H1 (cell line): Measurements from ENCODE around the gene COX14. TPM values are rescaled to one million over a fixed set of nuclear protein-coding genes. Genes with fewer than 3 reads are reported as not detected.

ENCODE experiments used
- BRCA1 ChIP-seq: IDR thresholded peaks from 2 replicates; pipeline ENCODE4 v1.6.1; 2012; ENCODE audit warnings: low read depth, low read length, improper control_type of control experiment
- GABPA ChIP-seq: IDR thresholded peaks from 2 replicates; pipeline ENCODE4 v1.6.1; 2011; ENCODE audit warnings: mild to moderate bottlenecking, low read length, moderate library complexity, borderline replicate concordance; ENCODE audit not compliant: insufficient read depth
- RAD21 ChIP-seq, 2 experiments: IDR thresholded peaks in 1 of 2; conservative IDR thresholded peaks in 1 of 2; 2 replicates each; pipeline ENCODE4 v1.6.1; 2011; ENCODE audit warnings: low read depth in 2 of 2, low read length in 2 of 2, improper control_type of control experiment in 1 of 2, inconsistent platforms in 1 of 2, mild to moderate bottlenecking in 1 of 2, moderate library complexity in 1 of 2
- SAP30 ChIP-seq: fragments of 300-600 bp; sonication (generic); IDR thresholded peaks from 2 replicates; pipeline ENCODE4 v1.7.1; 2012; ENCODE audit warnings: low read length, moderate library complexity, mild to moderate bottlenecking, inconsistent platforms; ENCODE audit not compliant: insufficient read depth, insufficient replicate concordance
- polyA plus RNA-seq, 7 experiments: library from polyadenylated mRNA; depleted of rRNA in 3 of 7; stranded (reverse) in 5 of 7; unstranded in 2 of 7; fragments of >200 nt in 5 of 7; fragments of 200-250 nt in 2 of 7; gene quantifications; 1 replicate in 5 of 7; 2 replicates in 1 of 7; 4 replicates in 1 of 7; pipeline versions ENCODE4 v1.2.1 to v1.2.3, GENCODE V29; 2011 to 2013; ENCODE audit warnings: missing spikeins in 2 of 7, mixed read lengths in 2 of 7
- total RNA-seq: library from RNA; stranded (reverse); fragmentation: NEBNext Ultra II Directional; extraction: Animal tissue kit (Norgen Biotek cat#: 25700); gene quantifications from 2 replicates; pipeline ENCODE4 v1.2.1, GENCODE V29; 2021

Gene COX14
- total and polyA plus RNA-seq, 2 of the 8 experiments (the other 6 are each of a cell fraction or from before 2014, with no cell fraction given): 40.1 to 102 TPM

- TF ChIP-seq RAD21 (IDR thresholded peaks at IDR 0.05 in 1 of 2, conservative IDR thresholded peaks at IDR 0.05 in 1 of 2; ENCODE audit: low read depth in 2 of 2, low read length in 2 of 2) (no peak), SAP30 (no peak), GABPA (no peak), BRCA1 (no peak)
- TF ChIP-seq, all 59 proteins: peak for 0
These were observed 4.4 kb upstream of the COX14 start (continued) for GRCh38 chr12:50107416-50108268.
